Measurements from ENCODE around the gene CNTNAP5. TPM values are rescaled to one million over a fixed set of nuclear protein-coding genes. Genes with fewer than 3 reads are reported as not detected.

Gene CNTNAP5
- total and polyA plus RNA-seq, 4 donors, result not detected

GRCh38 chr2:124147552-124147951 lies 122.5 kb downstream of the CNTNAP5 start:
- WGBS, result 73% methylated on average over 9 of the region's 9 CpGs
- H3K9me3 ChIP-seq (ENCODE audit: control insufficient read depth in 4 of 4, low read length in 3 of 4), result peaks cover 0 to 2% (median 0%) of the 10 kb centered on the region in 4 donors
- no peaks in the 10 kb centered on the region for H3K4me1 ChIP-seq (ENCODE audit: control insufficient read depth in 4 of 4, insufficient read depth in 4 of 4, low read length in 3 of 4)
- no peak overlapping the region for H3K27ac ChIP-seq (ENCODE audit: low read depth in 1 of 2, low read length in 2 of 2)
- H3K4me3 ChIP-seq (ENCODE audit: low read depth in 1 of 3, low read length in 3 of 3), result no peak overlapping the region
- H3K9ac ChIP-seq (ENCODE audit: low read depth in 1 of 2, low read length in 2 of 2), result no peak overlapping the region
- peaks cover 0 to 5% (median 0%) of the 10 kb centered on the region in 4 donors for H3K27me3 ChIP-seq (ENCODE audit: control insufficient read depth in 4 of 4, insufficient read depth in 4 of 4, low read length in 3 of 4)
- TF ChIP-seq RXRA (IDR thresholded peaks at IDR 0.05) (no peak), SP1 (IDR thresholded peaks at IDR 0.05) (no peak), REST (IDR thresholded peaks at IDR 0.05) (no peak), GABPA (IDR thresholded peaks at IDR 0.05 in 1 of 2, conservative IDR thresholded peaks at IDR 0.05 in 1 of 2) (no peak), HNF4G (IDR thresholded peaks at IDR 0.05) (no peak), TAF1 (conservative IDR thresholded peaks at IDR 0.05) (no peak)
- H3K36me3 ChIP-seq (ENCODE audit: control insufficient read depth in 4 of 4, insufficient read depth in 3 of 4, low read depth in 1 of 4, low read length in 3 of 4), result no peaks in the 10 kb centered on the region
- DNase-seq (ENCODE audit: low spot score), result no peak

- no peaks in the 10 kb centered on the region for H3K36me3 ChIP-seq (ENCODE audit: control insufficient read depth in 4 of 4, insufficient read depth in 3 of 4, low read depth in 1 of 4, low read length in 3 of 4)
- DNase-seq (ENCODE audit: low spot score), result no peak
- peaks cover 0 to 5% (median 0%) of the 10 kb centered on the region in 4 donors for H3K27me3 ChIP-seq (ENCODE audit: control insufficient read depth in 4 of 4, insufficient read depth in 4 of 4, low read length in 3 of 4)
- no peak overlapping the region for H3K4me3 ChIP-seq (ENCODE audit: low read depth in 1 of 3, low read length in 3 of 3)
- peaks cover 0 to 3% (median 0%) of the 10 kb centered on the region in 4 donors for H3K9me3 ChIP-seq (ENCODE audit: control insufficient read depth in 4 of 4, low read length in 3 of 4)
- WGBS, result 60% methylated on average over 6 of the region's 6 CpGs
- TF ChIP-seq RXRA (IDR thresholded peaks at IDR 0.05) (no peak), EGR1 (IDR thresholded peaks at IDR 0.05; ENCODE audit: low read depth in 2 of 2) (no peak), REST (IDR thresholded peaks at IDR 0.05) (no peak), FOXA1 (IDR thresholded peaks at IDR 0.05) (no peak), HNF4G (IDR thresholded peaks at IDR 0.05) (no peak), NR2F2 (IDR thresholded peaks at IDR 0.05) (no peak), YY1 (IDR thresholded peaks at IDR 0.05) (no peak), ZBTB33 (IDR thresholded peaks at IDR 0.05) (no peak), HNF4A (conservative IDR thresholded peaks at IDR 0.05) (no peak), CTCF (IDR thresholded peaks at IDR 0.05; ENCODE audit: low read depth, low read length, missing input control) (no peak)
- no peak overlapping the region for H3K27ac ChIP-seq (ENCODE audit: low read depth in 1 of 2, low read length in 2 of 2)
- no peak overlapping the region for H3K9ac ChIP-seq (ENCODE audit: low read depth in 1 of 2, low read length in 2 of 2)
- no peaks in the 10 kb centered on the region for H3K4me1 ChIP-seq (ENCODE audit: control insufficient read depth in 4 of 4, insufficient read depth in 4 of 4, low read length in 3 of 4)
Measured at GRCh38 chr2:124149571-124149970, 124.5 kb downstream of the CNTNAP5 start.
